Neural progenitor cell (in vitro differentiated cells): ENCODE data around the gene BRD9.

Source experiments
- EZH2 ChIP-seq: fragments of 200-600 bp; sonication (generic); IDR thresholded peaks from 2 replicates; pipeline ENCODE4 v1.6.1; 2017; ENCODE audit warnings: antibody characterized with exemption, mild to moderate bottlenecking, moderate library complexity
- EZH2phosphoT487 ChIP-seq: fragments of 200-600 bp; sonication (generic); IDR thresholded peaks from 2 replicates; pipeline ENCODE4 v1.6.1; 2017; ENCODE audit warnings: antibody characterized with exemption
- TF ChIP-seq, protein P1 (sequence below): fragments of 200-600 bp; sonication (generic); IDR thresholded peaks from 2 replicates; pipeline ENCODE4 v1.5.1; 2017; ENCODE audit warnings: antibody characterized with exemption, mild to moderate bottlenecking

DNA sequence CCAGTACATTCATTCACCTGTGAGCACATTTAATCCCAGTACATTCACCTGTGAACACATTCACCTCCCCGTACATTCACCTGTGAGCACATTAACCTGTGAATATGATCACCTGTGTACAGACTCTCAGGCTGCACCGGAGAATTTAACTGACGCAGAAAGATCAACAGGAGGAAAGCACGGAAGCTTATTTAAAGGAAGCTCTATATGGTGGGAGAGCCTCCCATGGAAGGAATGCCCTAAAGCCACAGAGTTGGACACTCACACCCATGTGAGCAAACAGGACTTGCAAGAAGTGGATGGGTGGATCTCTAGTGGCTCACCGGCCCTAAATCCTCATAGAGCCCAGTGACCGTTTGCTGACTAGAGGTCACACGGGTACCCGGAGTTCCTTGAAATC is 38.3 kb upstream of the BRD9 start:
- TF ChIP-seq EZH2, result no peak
- TF ChIP-seq, protein P1, sequence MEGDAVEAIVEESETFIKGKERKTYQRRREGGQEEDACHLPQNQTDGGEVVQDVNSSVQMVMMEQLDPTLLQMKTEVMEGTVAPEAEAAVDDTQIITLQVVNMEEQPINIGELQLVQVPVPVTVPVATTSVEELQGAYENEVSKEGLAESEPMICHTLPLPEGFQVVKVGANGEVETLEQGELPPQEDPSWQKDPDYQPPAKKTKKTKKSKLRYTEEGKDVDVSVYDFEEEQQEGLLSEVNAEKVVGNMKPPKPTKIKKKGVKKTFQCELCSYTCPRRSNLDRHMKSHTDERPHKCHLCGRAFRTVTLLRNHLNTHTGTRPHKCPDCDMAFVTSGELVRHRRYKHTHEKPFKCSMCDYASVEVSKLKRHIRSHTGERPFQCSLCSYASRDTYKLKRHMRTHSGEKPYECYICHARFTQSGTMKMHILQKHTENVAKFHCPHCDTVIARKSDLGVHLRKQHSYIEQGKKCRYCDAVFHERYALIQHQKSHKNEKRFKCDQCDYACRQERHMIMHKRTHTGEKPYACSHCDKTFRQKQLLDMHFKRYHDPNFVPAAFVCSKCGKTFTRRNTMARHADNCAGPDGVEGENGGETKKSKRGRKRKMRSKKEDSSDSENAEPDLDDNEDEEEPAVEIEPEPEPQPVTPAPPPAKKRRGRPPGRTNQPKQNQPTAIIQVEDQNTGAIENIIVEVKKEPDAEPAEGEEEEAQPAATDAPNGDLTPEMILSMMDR, result no peak
- no peak for TF ChIP-seq EZH2phosphoT487
